Caco-2 (cell line): ENCODE measurements around the gene NINJ2. TPM values are rescaled to one million over a fixed set of nuclear protein-coding genes. Genes with fewer than 3 reads are reported as not detected.
A peak's percentile ranks its signal among the peaks of the same experiment; 100 is the strongest.

Source experiments
- BruUV-seq: library from RNA; stranded (reverse); fragments of 400-500 nt; replicated peaks from 2 replicates; lab custom pipeline; 2021; lab: Mats Ljungman, UMichigan
- CTCF ChIA-PET: fragments of 300-600 bp; sonication (Branson Sonifier 250); formaldehyde crosslinking; loops from one replicate; lab custom pipeline; 2022; ENCODE audit warnings: antibody characterized with exemption; lab: Charles Lee
- POLR2A ChIA-PET: fragments of 300-600 bp; sonication (Branson Sonifier 250); formaldehyde crosslinking; loops from one replicate; lab custom pipeline; 2022; ENCODE audit warnings: antibody characterized with exemption; lab: Charles Lee
- DNase-seq, 2 experiments: peaks; one replicate each; pipeline versions ENCODE4 v3.0.0 to v3.0.0-alpha.2; 2020 to 2022
- H3K27me3 ChIP-seq: replicated peaks from 2 replicates; pipeline ENCODE4 v1.6.0; 2011; ENCODE audit warnings: low read length; ENCODE audit not compliant: control insufficient read depth, insufficient read depth
- H3K36me3 ChIP-seq: 2 replicates; pipeline ENCODE4 v1.5.1; 2011; ENCODE audit warnings: low read length; ENCODE audit not compliant: control insufficient read depth, insufficient read depth
- H3K4me1 ChIP-seq: fragments of 250-450 bp; sonication (Bioruptor Pico); 2 replicates; pipeline ENCODE4 v1.5.1; 2020; ENCODE audit warnings: mild to moderate bottlenecking
- H3K4me3 ChIP-seq: 2 replicates; pipeline ENCODE4 v1.5.1; 2011; ENCODE audit warnings: low read depth, mild to moderate bottlenecking, control low read depth, low read length
- H3K9me3 ChIP-seq: fragments of 250-450 bp; sonication (Bioruptor Pico); 2 replicates; pipeline ENCODE4 v1.5.1; 2020; ENCODE audit warnings: mild to moderate bottlenecking, moderate library complexity
- H3K27ac Mint-ChIP-seq: one replicate; pipeline ENCODE4 v1.8.0; 2022; ENCODE audit warnings: mixed read lengths; ENCODE audit not compliant: unreplicated experiment
- H3K27me3 Mint-ChIP-seq: one replicate; pipeline ENCODE4 v1.8.0; 2022; ENCODE audit warnings: mixed read lengths; ENCODE audit not compliant: insufficient read depth, unreplicated experiment
- H3K36me3 Mint-ChIP-seq: one replicate; pipeline ENCODE4 v1.8.0; 2022; ENCODE audit warnings: mild to moderate bottlenecking, mixed read lengths; ENCODE audit not compliant: insufficient read depth, unreplicated experiment
- H3K4me1 Mint-ChIP-seq: one replicate; pipeline ENCODE4 v1.8.0; 2022; ENCODE audit warnings: low read depth, mixed read lengths; ENCODE audit not compliant: unreplicated experiment
- H3K4me3 Mint-ChIP-seq: one replicate; pipeline ENCODE4 v1.8.0; 2022; ENCODE audit warnings: mild to moderate bottlenecking, moderate library complexity, mixed read lengths; ENCODE audit not compliant: unreplicated experiment
- H3K9me3 Mint-ChIP-seq: one replicate; pipeline ENCODE4 v1.8.0; 2022; ENCODE audit warnings: mixed read lengths; ENCODE audit not compliant: unreplicated experiment
- intact Hi-C: fragments of 100-400 bp; cut with micrococcal nuclease; formaldehyde crosslinking; loops from one replicate; pipeline ENCODE4 v1.10.0; 2022; ENCODE audit not compliant: unreplicated experiment
- total RNA-seq: library from RNA; stranded (reverse); gene quantifications from 2 replicates; pipeline ENCODE4 v1.2.3, GENCODE V29; 2022
- TF ChIP-seq, protein P1 (sequence below), 2 experiments: fragments of 200-600 bp in 1 of 2; IDR thresholded peaks; 1 replicate in 1 of 2; 2 replicates in 1 of 2; pipeline versions ENCODE4 v1.5.1 to v1.8.0; 2011 to 2022; ENCODE audit warnings: antibody characterized with exemption in 1 of 2, control low read depth in 1 of 2, inconsistent platforms in 1 of 2, low read depth in 1 of 2, low read length in 1 of 2, mild to moderate bottlenecking in 1 of 2, moderate library complexity in 1 of 2; ENCODE audit not compliant: insufficient read depth in 1 of 2, severe bottlenecking in 1 of 2, unreplicated experiment in 1 of 2

NINJ2 gene
- total RNA-seq, 1 experiment from 2014 or later, result 7.0 TPM

DNA sequence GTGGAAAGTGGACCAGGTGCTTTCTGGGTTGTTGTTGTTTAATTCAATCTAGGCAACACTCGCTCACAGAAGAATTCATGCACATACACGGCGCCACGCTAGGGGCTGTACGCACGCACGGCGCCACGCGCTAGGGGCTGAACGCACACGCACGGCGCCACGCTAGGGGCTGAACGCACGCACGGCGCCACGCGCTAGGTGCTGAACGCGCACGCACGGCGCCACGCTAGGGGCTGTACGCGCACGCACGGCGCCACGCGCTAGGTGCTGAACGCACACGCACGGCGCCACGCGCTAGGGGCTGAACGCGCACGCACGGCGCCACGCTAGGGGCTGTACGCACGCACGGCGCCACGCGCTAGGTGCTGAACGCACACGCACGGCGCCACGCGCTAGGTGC, 54.3 kb downstream of the NINJ2 start:
- intact Hi-C loops, result no loop called here
- Mint-ChIP-seq H3K4me3 (no peak overlapping the region), H3K27ac (no peak overlapping the region), H3K36me3 (no peaks in the 10 kb centered on the region), H3K4me1 (no peaks in the 10 kb centered on the region), H3K27me3 (no peaks in the 10 kb centered on the region), H3K9me3 (no peaks in the 10 kb centered on the region)
- CTCF ChIA-PET, result no interaction called here
- no peaks in the 10 kb centered on the region for H3K27me3 ChIP-seq
- TF ChIP-seq, protein P1, sequence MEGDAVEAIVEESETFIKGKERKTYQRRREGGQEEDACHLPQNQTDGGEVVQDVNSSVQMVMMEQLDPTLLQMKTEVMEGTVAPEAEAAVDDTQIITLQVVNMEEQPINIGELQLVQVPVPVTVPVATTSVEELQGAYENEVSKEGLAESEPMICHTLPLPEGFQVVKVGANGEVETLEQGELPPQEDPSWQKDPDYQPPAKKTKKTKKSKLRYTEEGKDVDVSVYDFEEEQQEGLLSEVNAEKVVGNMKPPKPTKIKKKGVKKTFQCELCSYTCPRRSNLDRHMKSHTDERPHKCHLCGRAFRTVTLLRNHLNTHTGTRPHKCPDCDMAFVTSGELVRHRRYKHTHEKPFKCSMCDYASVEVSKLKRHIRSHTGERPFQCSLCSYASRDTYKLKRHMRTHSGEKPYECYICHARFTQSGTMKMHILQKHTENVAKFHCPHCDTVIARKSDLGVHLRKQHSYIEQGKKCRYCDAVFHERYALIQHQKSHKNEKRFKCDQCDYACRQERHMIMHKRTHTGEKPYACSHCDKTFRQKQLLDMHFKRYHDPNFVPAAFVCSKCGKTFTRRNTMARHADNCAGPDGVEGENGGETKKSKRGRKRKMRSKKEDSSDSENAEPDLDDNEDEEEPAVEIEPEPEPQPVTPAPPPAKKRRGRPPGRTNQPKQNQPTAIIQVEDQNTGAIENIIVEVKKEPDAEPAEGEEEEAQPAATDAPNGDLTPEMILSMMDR (IDR thresholded peaks at IDR 0.05; ENCODE audit: insufficient read depth in 1 of 2, low read depth in 1 of 2, low read length in 1 of 2, severe bottlenecking in 1 of 2, unreplicated experiment in 1 of 2), result no peak
- DNase-seq, result no peak
- no TSS peak for BruUV-seq
- no peaks in the 10 kb centered on the region for H3K9me3 ChIP-seq
- POLR2A ChIA-PET, result interaction anchor here (1.4 kb wide), 1 partner anchor 34 kb away, joined by 5 read pairs; no protein-coding TSS in a partner anchor
- 0 out of 2 replicates have a peak, but pooled peaks cover 11% of the 10 kb centered on the region for H3K4me1 ChIP-seq
- H3K4me3 ChIP-seq, result no peak overlapping the region
- no peaks in the 10 kb centered on the region for H3K36me3 ChIP-seq

DNA sequence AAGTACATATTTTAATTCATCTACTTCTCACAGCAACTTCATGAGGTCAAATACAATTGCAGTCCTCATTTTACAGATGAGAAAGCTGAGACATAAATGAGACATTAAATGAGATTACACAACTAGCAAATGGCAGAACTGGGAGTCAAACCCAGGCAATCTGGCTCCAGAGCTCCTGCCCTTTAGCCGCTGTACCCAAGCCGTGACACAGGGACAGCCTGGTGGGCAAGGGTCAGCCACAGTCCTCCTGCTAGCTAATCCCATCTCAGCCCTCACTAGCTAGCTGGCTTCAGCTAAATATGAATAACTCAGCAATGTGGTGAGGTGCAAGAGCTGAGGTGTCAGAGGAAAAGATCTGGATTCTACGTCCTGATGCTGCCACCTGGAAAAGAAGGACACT, 54.8 kb downstream of the NINJ2 start:
- no TSS peak for BruUV-seq
- intact Hi-C loops, result no loop called here
- Mint-ChIP-seq H3K36me3 (no peaks in the 10 kb centered on the region), H3K4me3 (no peak overlapping the region), H3K27me3 (no peaks in the 10 kb centered on the region), H3K4me1 (no peaks in the 10 kb centered on the region), H3K27ac (no peak overlapping the region), H3K9me3 (no peaks in the 10 kb centered on the region)
- ChIA-PET CTCF (no interaction called here), POLR2A (interaction anchor here (1.4 kb wide), 1 partner anchor 35 kb away, joined by 5 read pairs; no protein-coding TSS in a partner anchor)
- Histone ChIP-seq H3K27me3 (no peaks in the 10 kb centered on the region), H3K9me3 (no peaks in the 10 kb centered on the region), H3K4me3 (no peak overlapping the region), H3K36me3 (no peaks in the 10 kb centered on the region), H3K4me1 (0 out of 2 replicates have a peak, but pooled peaks cover 11% of the 10 kb centered on the region)
- no peak for DNase-seq
- TF ChIP-seq, protein P1 (IDR thresholded peaks at IDR 0.05; ENCODE audit: insufficient read depth in 1 of 2, low read depth in 1 of 2, low read length in 1 of 2, severe bottlenecking in 1 of 2, unreplicated experiment in 1 of 2), result no peak

DNA sequence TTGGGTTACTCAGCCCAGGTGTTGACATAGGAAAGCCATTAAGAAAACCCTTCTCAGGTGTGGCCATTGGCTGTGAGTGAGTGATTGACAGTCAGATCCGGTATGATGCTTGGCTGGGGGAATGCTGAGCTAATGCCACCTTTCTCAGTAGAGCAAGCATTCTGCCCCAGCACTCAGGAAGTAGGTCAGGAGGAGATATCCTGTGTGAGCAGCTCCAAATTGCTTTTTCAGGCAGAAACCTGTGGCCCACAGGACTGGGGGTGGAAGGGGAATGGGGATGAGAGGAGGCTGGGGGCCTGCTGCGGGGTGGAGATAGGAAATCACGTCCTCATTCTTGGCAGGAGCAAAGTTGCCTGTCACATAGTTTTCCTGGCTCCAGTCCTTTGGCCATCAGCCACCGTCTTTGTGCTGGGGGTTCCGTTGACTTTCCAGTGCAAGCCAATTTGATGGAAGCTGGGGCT, 55.7 kb downstream of the NINJ2 start:
- no peaks in the 10 kb centered on the region for H3K4me1 Mint-ChIP-seq
- peak; percentile 68 for DNase-seq
- intact Hi-C loops, result no loop called here
- H3K36me3 Mint-ChIP-seq, result no peaks in the 10 kb centered on the region
- ChIA-PET POLR2A (interaction anchor here (1.4 kb wide), 1 partner anchor 36 kb away, joined by 5 read pairs; no protein-coding TSS in a partner anchor), CTCF (interaction anchor here (0.6 to 1.6 kb wide), 5 partner anchors 17 to 143 kb away, joined by 3 to 12 read pairs (median 3); no protein-coding TSS in a partner anchor)
- Histone ChIP-seq H3K27me3 (no peaks in the 10 kb centered on the region), H3K4me1 (0 out of 2 replicates have a peak, but pooled peaks cover 11% of the 10 kb centered on the region), H3K9me3 (no peaks in the 10 kb centered on the region), H3K36me3 (no peaks in the 10 kb centered on the region), H3K4me3 (no peak overlapping the region)
- no peaks in the 10 kb centered on the region for H3K27me3 Mint-ChIP-seq
- H3K4me3 Mint-ChIP-seq, result no peak overlapping the region
- TF ChIP-seq, protein P1 (IDR thresholded peaks at IDR 0.05; ENCODE audit: insufficient read depth in 1 of 2, low read depth in 1 of 2, low read length in 1 of 2, severe bottlenecking in 1 of 2, unreplicated experiment in 1 of 2), result no peak
- H3K9me3 Mint-ChIP-seq, result no peaks in the 10 kb centered on the region
- BruUV-seq, result no TSS peak
- no peak overlapping the region for H3K27ac Mint-ChIP-seq
